IPS-20b (cell line): ENCODE measurements around the gene CAB39L.

Experiments used
- H3K27ac ChIP-seq: one replicate; pipeline ENCODE4 v1.5.1; 2013; ENCODE audit warnings: low read length
- H3K27me3 ChIP-seq: 2 replicates; pipeline ENCODE4 v1.6.1; 2013; ENCODE audit warnings: mild to moderate bottlenecking, low read length, inconsistent platforms; ENCODE audit not compliant: insufficient read depth
- H3K36me3 ChIP-seq: 2 replicates; pipeline ENCODE4 v1.6.1; 2013; ENCODE audit warnings: low read depth, mild to moderate bottlenecking, inconsistent platforms, low read length, moderate library complexity; ENCODE audit not compliant: insufficient read depth
- H3K4me1 ChIP-seq: 2 replicates; pipeline ENCODE4 v1.6.1; 2013; ENCODE audit warnings: mild to moderate bottlenecking, control low read depth, inconsistent platforms, low read length, moderate library complexity; ENCODE audit not compliant: insufficient read depth
- H3K4me3 ChIP-seq: 2 replicates; pipeline ENCODE4 v1.5.1; 2013; ENCODE audit warnings: mild to moderate bottlenecking, low read length, inconsistent platforms
- H3K9ac ChIP-seq: 2 replicates; pipeline ENCODE4 v1.6.1; 2013; ENCODE audit warnings: low read depth, mild to moderate bottlenecking, inconsistent platforms, low read length, moderate library complexity
- H3K9me3 ChIP-seq: 2 replicates; pipeline ENCODE4 v1.6.1; 2013; ENCODE audit warnings: mild to moderate bottlenecking, low read depth, low read length, inconsistent platforms; ENCODE audit not compliant: insufficient read depth

Gene CAB39L

GRCh38 chr13:49439609-49440008, 4.3 kb downstream of the CAB39L start:
- Histone ChIP-seq H3K27ac (no peak overlapping the region), H3K36me3 (no peaks in the 10 kb centered on the region), H3K9me3 (no peaks in the 10 kb centered on the region), H3K4me3 (no peak overlapping the region), H3K27me3 (no peaks in the 10 kb centered on the region), H3K4me1 (no peaks in the 10 kb centered on the region), H3K9ac (no peak overlapping the region)

GRCh38 chr13:49437705-49438104, 6.2 kb downstream of the CAB39L start:
- H3K9me3 ChIP-seq, result no peaks in the 10 kb centered on the region
- no peak overlapping the region for H3K9ac ChIP-seq
- H3K36me3 ChIP-seq, result no peaks in the 10 kb centered on the region
- H3K4me3 ChIP-seq, result no peak overlapping the region
- H3K4me1 ChIP-seq, result no peaks in the 10 kb centered on the region
- no peak overlapping the region for H3K27ac ChIP-seq
- no peaks in the 10 kb centered on the region for H3K27me3 ChIP-seq

GRCh38 chr13:49436890-49437289, 7.0 kb downstream of the CAB39L start:
- no peaks in the 10 kb centered on the region for H3K27me3 ChIP-seq
- no peak overlapping the region for H3K9ac ChIP-seq
- no peaks in the 10 kb centered on the region for H3K36me3 ChIP-seq
- no peaks in the 10 kb centered on the region for H3K4me1 ChIP-seq
- no peak overlapping the region for H3K27ac ChIP-seq
- H3K9me3 ChIP-seq, result no peaks in the 10 kb centered on the region
- no peak overlapping the region for H3K4me3 ChIP-seq

- H3K9ac ChIP-seq, result no peak overlapping the region
- H3K4me1 ChIP-seq, result no peaks in the 10 kb centered on the region
- H3K4me3 ChIP-seq, result no peak overlapping the region
- H3K36me3 ChIP-seq, result no peaks in the 10 kb centered on the region
- no peaks in the 10 kb centered on the region for H3K27me3 ChIP-seq
- no peaks in the 10 kb centered on the region for H3K9me3 ChIP-seq
- H3K27ac ChIP-seq, result no peak overlapping the region
These were observed 7.9 kb downstream of the CAB39L start for GRCh38 chr13:49435992-49436391.

- H3K36me3 ChIP-seq, result no peaks in the 10 kb centered on the region
- no peaks in the 10 kb centered on the region for H3K4me1 ChIP-seq
- H3K27me3 ChIP-seq, result no peaks in the 10 kb centered on the region
- H3K27ac ChIP-seq, result no peak overlapping the region
- no peak overlapping the region for H3K4me3 ChIP-seq
- H3K9ac ChIP-seq, result no peak overlapping the region
- no peaks in the 10 kb centered on the region for H3K9me3 ChIP-seq
These were observed 14.7 kb downstream of the CAB39L start for GRCh38 chr13:49429121-49429520.

GRCh38 chr13:49428041-49428763, 15.7 kb downstream of the CAB39L start:
- Histone ChIP-seq H3K4me1 (no peaks in the 10 kb centered on the region), H3K36me3 (no peaks in the 10 kb centered on the region), H3K4me3 (no peak overlapping the region), H3K9me3 (no peaks in the 10 kb centered on the region), H3K9ac (no peak overlapping the region), H3K27me3 (no peaks in the 10 kb centered on the region), H3K27ac (no peak overlapping the region)

- Histone ChIP-seq H3K36me3 (no peaks in the 10 kb centered on the region), H3K4me3 (no peak overlapping the region), H3K4me1 (no peaks in the 10 kb centered on the region), H3K27ac (no peak overlapping the region), H3K9me3 (no peaks in the 10 kb centered on the region), H3K9ac (no peak overlapping the region), H3K27me3 (no peaks in the 10 kb centered on the region)
These were observed 19.8 kb downstream of the CAB39L start for GRCh38 chr13:49424011-49424560.

GRCh38 chr13:49421391-49421790, 22.5 kb downstream of the CAB39L start:
- Histone ChIP-seq H3K9ac (no peak overlapping the region), H3K27me3 (peaks cover 6% of the 10 kb centered on the region; the same call in 1 of the 2 replicates), H3K36me3 (no peaks in the 10 kb centered on the region), H3K9me3 (no peaks in the 10 kb centered on the region), H3K27ac (no peak overlapping the region), H3K4me3 (no peak overlapping the region), H3K4me1 (no peaks in the 10 kb centered on the region)

- no peak overlapping the region for H3K4me3 ChIP-seq
- H3K27ac ChIP-seq, result no peak overlapping the region
- H3K9me3 ChIP-seq, result no peaks in the 10 kb centered on the region
- peaks cover 18% of the 10 kb centered on the region; the same call in 1 of the 2 replicates for H3K27me3 ChIP-seq
- H3K36me3 ChIP-seq, result no peaks in the 10 kb centered on the region
- no peaks in the 10 kb centered on the region; the same call in 1 of the 2 replicates for H3K4me1 ChIP-seq
- H3K9ac ChIP-seq, result no peak overlapping the region
These were observed 24.6 kb downstream of the CAB39L start for GRCh38 chr13:49419276-49419675.

- Histone ChIP-seq H3K9ac (no peak overlapping the region), H3K36me3 (no peaks in the 10 kb centered on the region), H3K4me3 (no peak overlapping the region), H3K27me3 (peaks cover 28% of the 10 kb centered on the region), H3K27ac (no peak overlapping the region), H3K4me1 (peaks cover 6% of the 10 kb centered on the region; the same call in 1 of the 2 replicates), H3K9me3 (no peaks in the 10 kb centered on the region)
These were observed 25.7 kb downstream of the CAB39L start for GRCh38 chr13:49418206-49418605.

- no peak overlapping the region for H3K9ac ChIP-seq
- no peak overlapping the region for H3K4me3 ChIP-seq
- H3K9me3 ChIP-seq, result no peaks in the 10 kb centered on the region
- no peaks in the 10 kb centered on the region for H3K36me3 ChIP-seq
- peaks cover 39% of the 10 kb centered on the region for H3K27me3 ChIP-seq
- H3K4me1 ChIP-seq, result peaks cover 10% of the 10 kb centered on the region; the same call in 1 of the 2 replicates
- no peak overlapping the region for H3K27ac ChIP-seq
These were observed 26.7 kb downstream of the CAB39L start for GRCh38 chr13:49417161-49417560.

GRCh38 chr13:49412749-49413148, 31.1 kb downstream of the CAB39L start:
- peaks cover 10% of the 10 kb centered on the region; the same call in 1 of the 2 replicates for H3K4me1 ChIP-seq
- peaks cover 83% of the 10 kb centered on the region for H3K27me3 ChIP-seq
- H3K4me3 ChIP-seq, result no peak overlapping the region
- H3K9me3 ChIP-seq, result no peaks in the 10 kb centered on the region
- H3K27ac ChIP-seq, result no peak overlapping the region
- no peak overlapping the region for H3K9ac ChIP-seq
- no peaks in the 10 kb centered on the region for H3K36me3 ChIP-seq
